ENCODE measurements around the gene MRPL11. TPM values are rescaled to one million over a fixed set of nuclear protein-coding genes. Genes with fewer than 3 reads are reported as not detected.

MRPL11 gene
- 10 to 100 TPM in 11 of 12 donors, not detected in 1; 42.2 to 62.4 (median 46.3) TPM for polyA plus RNA-seq (ENCODE audit: insufficient read length in 12 of 12)
- long read RNA-seq, donor 1, transcript MRPL11-203 (5 exons, 1,527 nt), result minor isoform, 6 of 36 reads
- long read RNA-seq, donor 1, transcript MRPL11-201 (5 exons, 1,605 nt), result major isoform, 28 of 36 reads
- long read RNA-seq, donor 1, partial matches to known transcripts, result 0 of 36 reads
- long read RNA-seq, donor 1, other reads (novel, unspliced or antisense), result 0 of 36 reads
- long read RNA-seq, donor 2, transcript MRPL11-203 (5 exons, 1,527 nt), result minor isoform, 7 of 52 reads
- long read RNA-seq, donor 2, transcript MRPL11-201 (5 exons, 1,605 nt), result major isoform, 25 of 52 reads
- long read RNA-seq, donor 2, partial matches to known transcripts, result 15 of 52 reads
- long read RNA-seq, donor 2, other reads (novel, unspliced or antisense), result 5 of 52 reads
- long read RNA-seq, donor 3, transcript MRPL11-203 (5 exons, 1,527 nt), result minor isoform, 5 of 17 reads
- long read RNA-seq, donor 3, transcript MRPL11-201 (5 exons, 1,605 nt), result major isoform, 12 of 17 reads
- long read RNA-seq, donor 3, partial matches to known transcripts, result 0 of 17 reads
- long read RNA-seq, donor 3, other reads (novel, unspliced or antisense), result 0 of 17 reads
- long read RNA-seq, donor 4, transcript MRPL11-201 (5 exons, 1,605 nt), result major isoform, 9 of 11 reads
- long read RNA-seq, donor 4, partial matches to known transcripts, result 0 of 11 reads
- long read RNA-seq, donor 4, other reads (novel, unspliced or antisense), result 0 of 11 reads
- long read RNA-seq, donor 5, result 0 reads
- long read RNA-seq, donor 6, transcript MRPL11-201 (5 exons, 1,605 nt), result major isoform, 8 of 11 reads
- long read RNA-seq, donor 6, partial matches to known transcripts, result 0 of 11 reads
- long read RNA-seq, donor 6, other reads (novel, unspliced or antisense), result 0 of 11 reads
- long read RNA-seq, donor 7, transcript MRPL11-201 (5 exons, 1,605 nt), result major isoform, 18 of 22 reads
- long read RNA-seq, donor 7, partial matches to known transcripts, result 0 of 22 reads
- long read RNA-seq, donor 7, other reads (novel, unspliced or antisense), result 0 of 22 reads
- long read RNA-seq, donor 8, transcript MRPL11-203 (5 exons, 1,527 nt), result minor isoform, 6 of 36 reads
- long read RNA-seq, donor 8, transcript MRPL11-201 (5 exons, 1,605 nt), result major isoform, 28 of 36 reads
- long read RNA-seq, donor 8, partial matches to known transcripts, result 0 of 36 reads
- long read RNA-seq, donor 8, other reads (novel, unspliced or antisense), result 0 of 36 reads
- long read RNA-seq, donor 9, transcript MRPL11-201 (5 exons, 1,605 nt), result major isoform, 19 of 24 reads
- long read RNA-seq, donor 9, transcript MRPL11-203 (5 exons, 1,527 nt), result minor isoform, 5 of 24 reads
- long read RNA-seq, donor 9, partial matches to known transcripts, result 0 of 24 reads
- long read RNA-seq, donor 9, other reads (novel, unspliced or antisense), result 0 of 24 reads
- long read RNA-seq, donor 10, transcript MRPL11-201 (5 exons, 1,605 nt), result major isoform, 22 of 36 reads
- long read RNA-seq, donor 10, transcript MRPL11-203 (5 exons, 1,527 nt), result minor isoform, 9 of 36 reads
- long read RNA-seq, donor 10, partial matches to known transcripts, result 5 of 36 reads
- long read RNA-seq, donor 10, other reads (novel, unspliced or antisense), result 0 of 36 reads
- long read RNA-seq, donor 11, transcript MRPL11-201 (5 exons, 1,605 nt), result major isoform, 31 of 34 reads
- long read RNA-seq, donor 11, partial matches to known transcripts, result 0 of 34 reads
- long read RNA-seq, donor 11, other reads (novel, unspliced or antisense), result 0 of 34 reads

- peak; percentile 94 for DNase-seq
These were observed at the start of gene MRPL11 for GRCh38 chr11:66438504-66439466. Gene MRPL11, minus strand, starts transcription at chr11:66438848. Its CDS starts 94 bp downstream, at chr11:66438754.

- DNase-seq, result no peak
These were observed 46.2 kb upstream of the MRPL11 start for GRCh38 chr11:66484806-66485380.

GRCh38 chr11:66480117-66480938 is 41.7 kb upstream of the MRPL11 start, which contains the start of gene DPP3:
Gene DPP3, plus strand, starts transcription at chr11:66480434. Its CDS starts 1,767 bp downstream, at chr11:66482201.
- peak; percentile 97 for DNase-seq

- DNase-seq, result peak; percentile 35
These were observed 40.9 kb upstream of the MRPL11 start for GRCh38 chr11:66479394-66480116.

GRCh38 chr11:66478729-66479393 is 40.2 kb upstream of the MRPL11 start:
- DNase-seq, result no peak

GRCh38 chr11:66477263-66478201 is 38.9 kb upstream of the MRPL11 start:
- DNase-seq, result no peak

- no peak for DNase-seq
These were observed 38.2 kb upstream of the MRPL11 start for GRCh38 chr11:66476841-66477251.

GRCh38 chr11:66476173-66476840 is 37.7 kb upstream of the MRPL11 start:
- no peak for DNase-seq

GRCh38 chr11:66475349-66476172 is 36.9 kb upstream of the MRPL11 start:
- no peak for DNase-seq

- no peak for DNase-seq
These were observed 35.2 kb upstream of the MRPL11 start for GRCh38 chr11:66473608-66474515.

GRCh38 chr11:66473167-66473566 is 34.5 kb upstream of the MRPL11 start:
- DNase-seq, result no peak

GRCh38 chr11:66472054-66472453 is 33.4 kb upstream of the MRPL11 start:
- no peak for DNase-seq

GRCh38 chr11:66471142-66471541 is 32.5 kb upstream of the MRPL11 start:
- no peak for DNase-seq

Measured in muscle of arm (tissue), 14 donors.